Transverse colon (tissue), 4 donors: ENCODE results near the gene CYFIP2.

Experiments used
- CTCF ChIP-seq, 5 experiments: fragments of 200-600 bp in 3 of 5; fragments of 450-650 bp in 2 of 5; sonication (generic) in 3 of 5; IDR thresholded peaks; 1 replicate in 2 of 5; 2 replicates in 3 of 5; pipeline ENCODE4 v1.5.1; 2016 to 2017; ENCODE audit warnings: antibody characterized with exemption in 5 of 5, inconsistent platforms in 3 of 5, mild to moderate bottlenecking in 2 of 5, moderate library complexity in 1 of 5
- EP300 ChIP-seq: sonication (generic); formaldehyde crosslinking; IDR thresholded peaks from one replicate; pipeline ENCODE4 v1.6.1; 2017; ENCODE audit warnings: antibody characterized with exemption, low read depth
- POLR2A ChIP-seq: fragments of 450-650 bp; IDR thresholded peaks from one replicate; pipeline ENCODE4 v1.6.1; 2016; ENCODE audit warnings: antibody characterized with exemption, mild to moderate bottlenecking, moderate library complexity
- POLR2AphosphoS5 ChIP-seq, 3 donors: sonication (generic); formaldehyde crosslinking; IDR thresholded peaks; one replicate each; pipeline ENCODE4 v1.6.1; 2016; ENCODE audit warnings: antibody characterized with exemption in 3 of 3

DNA sequence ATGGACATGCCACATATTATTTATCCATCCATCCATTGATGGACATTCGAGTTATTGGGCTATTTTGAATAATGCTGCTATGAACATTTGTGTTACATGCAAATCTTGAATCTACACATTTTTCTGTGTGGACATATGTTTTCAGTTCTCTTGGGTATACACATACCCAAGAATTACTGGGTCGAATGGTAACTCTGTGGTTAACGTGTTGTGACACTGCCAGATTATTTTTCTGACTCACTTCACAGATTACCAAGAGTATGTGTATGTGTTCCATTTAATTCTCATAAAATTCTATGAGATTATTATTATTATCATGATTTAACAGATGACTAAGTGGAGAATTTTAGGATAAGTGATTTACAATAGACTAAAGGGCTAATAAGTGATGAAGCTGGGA lies 26.7 kb downstream of the CYFIP2 start:
- no peak for TF ChIP-seq POLR2A
- no peak for TF ChIP-seq POLR2AphosphoS5 (IDR thresholded peaks at IDR 0.05)
- no peak for TF ChIP-seq EP300
- TF ChIP-seq CTCF (IDR thresholded peaks at IDR 0.05): no peak
